Natural killer cell (primary cell): ENCODE measurements around the gene PIM1. TPM values are rescaled to one million over a fixed set of nuclear protein-coding genes. Genes with fewer than 3 reads are reported as not detected.
A peak's percentile ranks its signal among the peaks of the same experiment; 100 is the strongest.

Experiments
- ATAC-seq, 3 donors: fragments of 150-1000 bp in 2 of 3; fragments of 200-7000 bp in 1 of 3; cut with Tn5 transposase; 1 replicate in 1 of 3; 2 replicates in 2 of 3; pipeline ENCODE4 v1.10.0; 2021; ENCODE audit warnings: mild to moderate bottlenecking in 2 of 3, moderate library complexity in 2 of 3
- DNase-seq, 2 donors: peaks; one replicate each; pipeline versions ENCODE4 v3.0.0 to v3.0.0-alpha.2; 2013 to 2021; ENCODE audit warnings: mixed read lengths in 1 of 2
- H3K27ac ChIP-seq: one replicate; pipeline ENCODE4 v1.5.1; 2013; ENCODE audit warnings: mild to moderate bottlenecking, low read length
- H3K27me3 ChIP-seq: one replicate; pipeline ENCODE4 v1.6.1; 2013; ENCODE audit warnings: low read length; ENCODE audit not compliant: control insufficient read depth, insufficient read depth
- H3K36me3 ChIP-seq: one replicate; pipeline ENCODE4 v1.6.1; 2013; ENCODE audit warnings: low read length; ENCODE audit not compliant: control insufficient read depth, insufficient read depth
- H3K4me1 ChIP-seq: one replicate; pipeline ENCODE4 v1.6.1; 2013; ENCODE audit warnings: low read length; ENCODE audit not compliant: control insufficient read depth, insufficient read depth
- H3K4me3 ChIP-seq: one replicate; pipeline ENCODE4 v1.5.1; 2013; ENCODE audit warnings: low read length
- H3K9me3 ChIP-seq: one replicate; pipeline ENCODE4 v1.6.1; 2013; ENCODE audit warnings: low read length; ENCODE audit not compliant: control insufficient read depth, insufficient read depth
- H3K27ac Mint-ChIP-seq, 2 donors: one replicate each; pipeline ENCODE4 v1.8.0; 2022; ENCODE audit warnings: mild to moderate bottlenecking in 2 of 2, mixed read lengths in 2 of 2, moderate library complexity in 1 of 2
- H3K27me3 Mint-ChIP-seq, 2 donors: one replicate each; pipeline ENCODE4 v1.8.0; 2022; ENCODE audit warnings: low read depth in 2 of 2, mixed read lengths in 2 of 2
- H3K36me3 Mint-ChIP-seq: one replicate; pipeline ENCODE4 v1.8.0; 2022; ENCODE audit warnings: mixed read lengths
- H3K4me1 Mint-ChIP-seq, 2 donors: one replicate each; pipeline ENCODE4 v1.8.0; 2022; ENCODE audit warnings: mixed read lengths in 2 of 2
- H3K4me3 Mint-ChIP-seq: one replicate; pipeline ENCODE4 v1.8.0; 2022; ENCODE audit warnings: mild to moderate bottlenecking, moderate library complexity, mixed read lengths
- H3K9me3 Mint-ChIP-seq, 2 donors: one replicate each; pipeline ENCODE4 v1.8.0; 2022; ENCODE audit warnings: mixed read lengths in 2 of 2
- CTCF ChIP-seq: fragments of 200-600 bp; IDR thresholded peaks from one replicate; pipeline ENCODE4 v1.8.0; 2022; ENCODE audit warnings: antibody characterized with exemption
- WGBS: methylation state at CpG from one replicate; pipeline ENCODE4 v1.1.7; 2013; ENCODE audit warnings: missing lambda C conversion rate; ENCODE audit not compliant: insufficient coverage; 5-methylcytosine and 5-hydroxymethylcytosine counted together
- intact Hi-C: fragments of 100-400 bp; cut with micrococcal nuclease; formaldehyde crosslinking; loops from one replicate; pipeline ENCODE4 v1.14.2; 2022
- total RNA-seq, 4 donors: library from RNA; stranded (reverse); fragments of 120-200 nt in 1 of 4; gene quantifications; one replicate each; pipeline versions ENCODE4 v1.2.3 to v1.2.4, GENCODE V29; 2013 to 2022

Gene PIM1
- total RNA-seq, 3 donors from 2014 or later (not counting 1 experiment from before 2014, with no cell fraction given), result 188 to 242 (median 215) TPM

- H3K4me3 Mint-ChIP-seq, result no peak overlapping the region
- Histone ChIP-seq H3K27ac (no peak overlapping the region), H3K4me3 (no peak overlapping the region), H3K27me3 (no peaks in the 10 kb centered on the region), H3K9me3 (no peaks in the 10 kb centered on the region), H3K4me1 (peaks cover 1% of the 10 kb centered on the region), H3K36me3 (no peaks in the 10 kb centered on the region)
- DNase-seq, result no peak
- no peaks in the 10 kb centered on the region for H3K4me1 Mint-ChIP-seq
- TF ChIP-seq CTCF, result no peak
- ATAC-seq, result no peak
- H3K27me3 Mint-ChIP-seq, result peaks cover 7 to 10% of the 10 kb centered on the region in 2 donors
- H3K9me3 Mint-ChIP-seq, result no peaks in the 10 kb centered on the region
- no peak overlapping the region for H3K27ac Mint-ChIP-seq
- intact Hi-C loops, result no loop called here
- H3K36me3 Mint-ChIP-seq, result no peaks in the 10 kb centered on the region
- 42% methylated on average over 2 of the region's 3 CpGs for WGBS
Measured at GRCh38 chr6:37150314-37150713, 19.6 kb upstream of the PIM1 start.

- no peak for TF ChIP-seq CTCF
- intact Hi-C loops, result no loop called here
- Mint-ChIP-seq H3K27me3 (peaks cover 2 to 5% of the 10 kb centered on the region in 2 donors), H3K27ac (no peak overlapping the region), H3K9me3 (no peaks in the 10 kb centered on the region), H3K4me3 (no peak overlapping the region), H3K36me3 (no peaks in the 10 kb centered on the region), H3K4me1 (no peaks in the 10 kb centered on the region)
- DNase-seq, result peak in 1 of 2 donors; percentile 71
- H3K4me1 ChIP-seq, result peaks cover 3% of the 10 kb centered on the region
- H3K27ac ChIP-seq, result peak overlapping the region; percentile 41
- no peak for ATAC-seq
- 66% methylated on average over 10 of the region's 11 CpGs for WGBS
- no peak overlapping the region for H3K4me3 ChIP-seq
- no peaks in the 10 kb centered on the region for H3K9me3 ChIP-seq
- H3K36me3 ChIP-seq, result no peaks in the 10 kb centered on the region
- no peaks in the 10 kb centered on the region for H3K27me3 ChIP-seq
Measured at GRCh38 chr6:37155394-37156312, 14.3 kb upstream of the PIM1 start.

- 97% methylated on average over 6 of the region's 6 CpGs for WGBS
- no peak overlapping the region for H3K4me3 Mint-ChIP-seq
- TF ChIP-seq CTCF, result no peak
- ATAC-seq, result no peak
- DNase-seq, result no peak
- no peaks in the 10 kb centered on the region for H3K36me3 ChIP-seq
- intact Hi-C loops, result no loop called here
- no peaks in the 10 kb centered on the region for H3K9me3 Mint-ChIP-seq
- no peak overlapping the region for H3K27ac ChIP-seq
- H3K4me3 ChIP-seq, result no peak overlapping the region
- no peaks in the 10 kb centered on the region for H3K9me3 ChIP-seq
- H3K36me3 Mint-ChIP-seq, result no peaks in the 10 kb centered on the region
- H3K4me1 Mint-ChIP-seq, result no peaks in the 10 kb centered on the region
- no peaks in the 10 kb centered on the region for H3K27me3 ChIP-seq
- H3K4me1 ChIP-seq, result peaks cover 3% of the 10 kb centered on the region
- H3K27me3 Mint-ChIP-seq, result peaks cover 16 to 21% of the 10 kb centered on the region in 2 donors
- no peak overlapping the region for H3K27ac Mint-ChIP-seq
Measured at GRCh38 chr6:37158508-37158907, 11.4 kb upstream of the PIM1 start.
